CD14-positive monocyte (primary cell): ENCODE data around the gene SLC1A2. TPM values are rescaled to one million over a fixed set of nuclear protein-coding genes. Genes with fewer than 3 reads are reported as not detected.
A peak's percentile ranks its signal among the peaks of the same experiment; 100 is the strongest.

Experiments used
- DNase-seq, 3 donors: peaks; one replicate each; pipeline ENCODE4 v3.0.0-alpha.2; 2011 to 2022
- H2AFZ ChIP-seq: 2 replicates; pipeline ENCODE4 v1.6.0; 2012; ENCODE audit warnings: mild to moderate bottlenecking, low read depth, low read length, inconsistent platforms; ENCODE audit not compliant: insufficient read depth, poor library complexity, severe bottlenecking
- H3K27ac ChIP-seq, 2 donors: 1 replicate in 1 of 2; 2 replicates in 1 of 2; pipeline ENCODE4 v1.5.1; 2012 to 2013; ENCODE audit warnings: low read length in 2 of 2, control low read depth in 1 of 2, inconsistent platforms in 1 of 2, low read depth in 1 of 2, mild to moderate bottlenecking in 1 of 2
- H3K27me3 ChIP-seq, 2 donors: one replicate each; pipeline versions ENCODE4 v1.6.0 to v1.6.1; 2011 to 2013; ENCODE audit warnings: low read length in 2 of 2; ENCODE audit not compliant: control insufficient read depth in 2 of 2, insufficient read depth in 2 of 2
- H3K36me3 ChIP-seq, 2 donors: replicated peaks in 1 of 2; 1 replicate in 1 of 2; 2 replicates in 1 of 2; pipeline versions ENCODE4 v1.5.1 to v1.6.1; 2012 to 2013; ENCODE audit warnings: low read length in 2 of 2, control low read depth in 1 of 2, inconsistent platforms in 1 of 2, mild to moderate bottlenecking in 1 of 2; ENCODE audit not compliant: insufficient read depth in 2 of 2, control insufficient read depth in 1 of 2
- H3K4me1 ChIP-seq, 2 donors: 1 replicate in 1 of 2; 2 replicates in 1 of 2; pipeline versions ENCODE4 v1.5.1 to v1.6.1; 2012 to 2013; ENCODE audit warnings: low read length in 2 of 2, control low read depth in 1 of 2, inconsistent platforms in 1 of 2, mild to moderate bottlenecking in 1 of 2, moderate library complexity in 1 of 2; ENCODE audit not compliant: insufficient read depth in 2 of 2, control insufficient read depth in 1 of 2
- H3K4me2 ChIP-seq: replicated peaks from 2 replicates; pipeline ENCODE3; 2012; ENCODE audit warnings: low read length, moderate library complexity, mild to moderate bottlenecking; ENCODE audit not compliant: poor library complexity, severe bottlenecking; ENCODE audit errors: extremely low read depth
- H3K4me3 ChIP-seq, 3 experiments: fragments of 200-600 bp in 1 of 3; sonication (generic) in 1 of 3; replicated peaks in 1 of 3; 1 replicate in 2 of 3; 2 replicates in 1 of 3; pipeline ENCODE4 v1.5.1; 2011 to 2013; ENCODE audit warnings: low read length in 3 of 3, mild to moderate bottlenecking in 3 of 3, control low read depth in 2 of 3, low read depth in 2 of 3, inconsistent platforms in 1 of 3, moderate library complexity in 1 of 3
- H3K79me2 ChIP-seq: 2 replicates; pipeline ENCODE4 v1.6.0; 2012; ENCODE audit warnings: mild to moderate bottlenecking, control low read depth, inconsistent platforms, low read length, moderate library complexity; ENCODE audit not compliant: insufficient read depth
- H3K9ac ChIP-seq: 2 replicates; pipeline ENCODE4 v1.6.0; 2017; ENCODE audit warnings: low read length, mild to moderate bottlenecking; ENCODE audit not compliant: insufficient read depth, poor library complexity, severe bottlenecking
- H3K9me3 ChIP-seq, 2 donors: replicated peaks in 1 of 2; 1 replicate in 1 of 2; 2 replicates in 1 of 2; pipeline versions ENCODE4 v1.5.1 to v1.6.1; 2012 to 2013; ENCODE audit warnings: low read length in 2 of 2, control low read depth in 1 of 2; ENCODE audit not compliant: control insufficient read depth in 1 of 2, insufficient read depth in 1 of 2
- H4K20me1 ChIP-seq: 2 replicates; pipeline ENCODE4 v1.6.0; 2012; ENCODE audit warnings: mild to moderate bottlenecking, low read length, control low read depth, moderate library complexity; ENCODE audit not compliant: insufficient read depth
- H3K27ac Mint-ChIP-seq, 7 donors: one replicate each; pipeline ENCODE4 v1.8.0; 2020; ENCODE audit warnings: mild to moderate bottlenecking in 7 of 7, mixed read lengths in 7 of 7, moderate library complexity in 6 of 7, inconsistent platforms in 2 of 7
- H3K27me3 Mint-ChIP-seq, 3 donors: one replicate each; pipeline ENCODE4 v1.8.0; 2021 to 2022; ENCODE audit warnings: low read depth in 3 of 3, mild to moderate bottlenecking in 3 of 3, mixed read lengths in 3 of 3, moderate library complexity in 3 of 3, inconsistent platforms in 1 of 3
- H3K36me3 Mint-ChIP-seq, 2 donors: one replicate each; pipeline ENCODE4 v1.8.0; 2020; ENCODE audit warnings: mixed read lengths in 2 of 2, inconsistent platforms in 1 of 2, mild to moderate bottlenecking in 1 of 2
- H3K4me1 Mint-ChIP-seq: one replicate; pipeline ENCODE4 v1.8.0; 2020; ENCODE audit warnings: mild to moderate bottlenecking, mixed read lengths
- H3K4me3 Mint-ChIP-seq, 2 donors: one replicate each; pipeline ENCODE4 v1.8.0; 2020; ENCODE audit warnings: mild to moderate bottlenecking in 2 of 2, mixed read lengths in 2 of 2, moderate library complexity in 1 of 2
- H3K9me3 Mint-ChIP-seq, 7 donors: one replicate each; pipeline ENCODE4 v1.8.0; 2020 to 2022; ENCODE audit warnings: mixed read lengths in 7 of 7, mild to moderate bottlenecking in 6 of 7, moderate library complexity in 6 of 7, inconsistent platforms in 2 of 7
- CTCF ChIP-seq: fragments of 200-600 bp; IDR thresholded peaks from one replicate; pipeline ENCODE4 v1.8.0; 2022; ENCODE audit warnings: antibody characterized with exemption, mild to moderate bottlenecking
- WGBS: methylation state at CpG from one replicate; pipeline ENCODE4 v1.1.5; 2013; ENCODE audit warnings: missing lambda C conversion rate; ENCODE audit not compliant: insufficient coverage; 5-methylcytosine and 5-hydroxymethylcytosine counted together
- intact Hi-C, 2 donors: fragments of 100-400 bp; cut with micrococcal nuclease; formaldehyde crosslinking; loops; one replicate each; pipeline versions ENCODE4 v1.15.0 to v1.15.1; 2023
- polyA plus RNA-seq, 3 donors: library from polyadenylated mRNA; depleted of rRNA in 1 of 3; unstranded in 2 of 3; stranded (reverse) in 1 of 3; fragments of 300-500 nt in 2 of 3; fragments of >200 nt in 1 of 3; fragmentation: Illumina TruSeq in 2 of 3; gene quantifications; 1 replicate in 2 of 3; 2 replicates in 1 of 3; pipeline ENCODE4 v1.2.3, GENCODE V29; 2012 to 2021

SLC1A2 gene
- polyA plus RNA-seq, 3 donors = 0.07 TPM; not detected in 2

GRCh38 chr11:35247863-35248262 lies 171.5 kb downstream of the SLC1A2 start:
- H3K9me3 ChIP-seq = peaks cover 0 to 10% of the 10 kb centered on the region in 2 donors
- Mint-ChIP-seq H3K36me3 (no peaks in the 10 kb centered on the region), H3K9me3 (peaks cover 0 to 11% (median 3%) of the 10 kb centered on the region in 7 donors), H3K4me1 (peaks cover 10% of the 10 kb centered on the region), H3K27ac (peak overlapping the region in 1 of 7 donors; percentile 35), H3K27me3 (no peaks in the 10 kb centered on the region), H3K4me3 (no peak overlapping the region)
- intact Hi-C loops = loop anchor here in 1 of 2 donors (10.0 kb wide), 1 partner anchor 47 kb away; no protein-coding TSS in a partner anchor
- peaks cover 8 to 11% of the 10 kb centered on the region in 2 donors for H3K4me1 ChIP-seq
- no peaks in the 10 kb centered on the region for H4K20me1 ChIP-seq
- no peak for TF ChIP-seq CTCF
- no peak overlapping the region for H3K4me3 ChIP-seq
- H3K9ac ChIP-seq = no peak overlapping the region
- H3K27me3 ChIP-seq = no peaks in the 10 kb centered on the region
- H3K79me2 ChIP-seq = no peaks in the 10 kb centered on the region
- 100% methylated on average over 2 of the region's 3 CpGs for WGBS
- no peaks in the 10 kb centered on the region for H3K36me3 ChIP-seq
- H3K4me2 ChIP-seq = no peak overlapping the region
- H3K27ac ChIP-seq = no peak overlapping the region
- H2AFZ ChIP-seq = no peak overlapping the region
- DNase-seq = no peak

GRCh38 chr11:35247428-35247827 lies 171.9 kb downstream of the SLC1A2 start:
- H3K27me3 Mint-ChIP-seq = no peaks in the 10 kb centered on the region
- H3K36me3 ChIP-seq = no peaks in the 10 kb centered on the region
- no peak overlapping the region for H3K9ac ChIP-seq
- peaks cover 0 to 10% of the 10 kb centered on the region in 2 donors for H3K9me3 ChIP-seq
- H3K36me3 Mint-ChIP-seq = no peaks in the 10 kb centered on the region
- peak overlapping the region in 1 of 7 donors; percentile 42 for H3K27ac Mint-ChIP-seq
- no peak for DNase-seq
- no peaks in the 10 kb centered on the region for H4K20me1 ChIP-seq
- no peaks in the 10 kb centered on the region for H3K79me2 ChIP-seq
- no peak overlapping the region for H3K4me2 ChIP-seq
- intact Hi-C loops = loop anchor here in 1 of 2 donors (10.0 kb wide), 1 partner anchor 47 kb away; no protein-coding TSS in a partner anchor
- 100% methylated on average over 3 of the region's 3 CpGs for WGBS
- no peaks in the 10 kb centered on the region for H3K27me3 ChIP-seq
- no peak overlapping the region for H3K4me3 Mint-ChIP-seq
- peaks cover 10% of the 10 kb centered on the region for H3K4me1 Mint-ChIP-seq
- peaks cover 0 to 11% (median 3%) of the 10 kb centered on the region in 7 donors for H3K9me3 Mint-ChIP-seq
- H3K4me3 ChIP-seq = no peak overlapping the region
- H3K4me1 ChIP-seq = peaks cover 8 to 11% of the 10 kb centered on the region in 2 donors
- H2AFZ ChIP-seq = no peak overlapping the region
- no peak overlapping the region for H3K27ac ChIP-seq
- TF ChIP-seq CTCF = no peak
